Naive thymus-derived CD4-positive, alpha-beta T cell (primary cell): ENCODE data around the gene REC8. TPM values are rescaled to one million over a fixed set of nuclear protein-coding genes. Genes with fewer than 3 reads are reported as not detected.

Experiments
- ATAC-seq: fragments of 150-1000 bp; cut with Tn5 transposase; 2 replicates; pipeline ENCODE4 v1.10.0; 2021; ENCODE audit warnings: mild to moderate bottlenecking, moderate library complexity
- CTCF ChIA-PET: fragments of 350-600 bp; sonication (Branson Sonifier 250); formaldehyde crosslinking; loops from one replicate; lab custom pipeline; 2021; ENCODE audit warnings: antibody characterized with exemption; lab: Charles Lee
- POLR2A ChIA-PET: fragments of 350-600 bp; sonication (Branson Sonifier 250); formaldehyde crosslinking; loops from one replicate; lab custom pipeline; 2021; ENCODE audit warnings: antibody characterized with exemption, inconsistent platforms; lab: Charles Lee
- DNase-seq, 9 donors: peaks; one replicate each; pipeline versions ENCODE4 v3.0.0 to v3.0.0-alpha.2; 2020 to 2022; ENCODE audit warnings: mixed read lengths in 1 of 9
- H3K27ac ChIP-seq: one replicate; pipeline ENCODE4 v1.7.0; 2013; ENCODE audit warnings: mild to moderate bottlenecking, low read depth, low read length, moderate library complexity
- H3K27me3 ChIP-seq, 2 donors: one replicate each; pipeline ENCODE4 v1.7.0; 2013; ENCODE audit warnings: low read length in 2 of 2, mild to moderate bottlenecking in 2 of 2, moderate library complexity in 2 of 2; ENCODE audit not compliant: control insufficient read depth in 2 of 2, insufficient read depth in 2 of 2
- H3K36me3 ChIP-seq, 3 experiments: 1 replicate in 2 of 3; 2 replicates in 1 of 3; pipeline ENCODE4 v1.7.0; 2013; ENCODE audit warnings: low read length in 3 of 3, mild to moderate bottlenecking in 3 of 3, moderate library complexity in 1 of 3; ENCODE audit not compliant: insufficient read depth in 3 of 3, control insufficient read depth in 2 of 3
- H3K4me1 ChIP-seq, 2 donors: one replicate each; pipeline ENCODE4 v1.7.0; 2013; ENCODE audit warnings: low read length in 2 of 2, mild to moderate bottlenecking in 2 of 2, moderate library complexity in 1 of 2; ENCODE audit not compliant: control insufficient read depth in 2 of 2, insufficient read depth in 2 of 2
- H3K4me3 ChIP-seq: 2 replicates; pipeline ENCODE4 v1.7.0; 2013; ENCODE audit warnings: mild to moderate bottlenecking, low read length
- H3K9me3 ChIP-seq, 3 experiments: 1 replicate in 2 of 3; 2 replicates in 1 of 3; pipeline ENCODE4 v1.7.0; 2013; ENCODE audit warnings: low read length in 3 of 3; ENCODE audit not compliant: control insufficient read depth in 2 of 3
- H3K27ac Mint-ChIP-seq, 9 donors: one replicate each; pipeline ENCODE4 v1.8.0; 2020 to 2022; ENCODE audit warnings: mixed read lengths in 9 of 9, mild to moderate bottlenecking in 8 of 9, moderate library complexity in 5 of 9, inconsistent platforms in 2 of 9
- H3K27me3 Mint-ChIP-seq, 5 donors: one replicate each; pipeline ENCODE4 v1.8.0; 2021 to 2022; ENCODE audit warnings: mixed read lengths in 5 of 5, mild to moderate bottlenecking in 1 of 5
- H3K36me3 Mint-ChIP-seq, 5 donors: one replicate each; pipeline ENCODE4 v1.8.0; 2020 to 2022; ENCODE audit warnings: mixed read lengths in 5 of 5, mild to moderate bottlenecking in 3 of 5, inconsistent platforms in 1 of 5
- H3K4me1 Mint-ChIP-seq, 7 donors: one replicate each; pipeline ENCODE4 v1.8.0; 2020 to 2022; ENCODE audit warnings: mixed read lengths in 7 of 7, mild to moderate bottlenecking in 3 of 7, inconsistent platforms in 1 of 7
- H3K4me3 Mint-ChIP-seq, 10 donors: one replicate each; pipeline ENCODE4 v1.8.0; 2020 to 2022; ENCODE audit warnings: mild to moderate bottlenecking in 10 of 10, mixed read lengths in 10 of 10, moderate library complexity in 6 of 10, inconsistent platforms in 2 of 10
- H3K9me3 Mint-ChIP-seq, 11 donors: one replicate each; pipeline ENCODE4 v1.8.0; 2020 to 2022; ENCODE audit warnings: mixed read lengths in 11 of 11, mild to moderate bottlenecking in 4 of 11, inconsistent platforms in 1 of 11, moderate library complexity in 1 of 11
- intact Hi-C, 2 donors: fragments of 100-400 bp; cut with micrococcal nuclease; formaldehyde crosslinking; loops; one replicate each; pipeline ENCODE4 v1.15.1; 2023
- polyA plus RNA-seq, 2 donors: library from polyadenylated mRNA; unstranded; fragments of 300-500 nt; fragmentation: Illumina TruSeq; gene quantifications; one replicate each; pipeline ENCODE4 v1.2.3, GENCODE V29; 2021
- total RNA-seq, 6 experiments: library from RNA in 5 of 6; stranded (reverse) in 5 of 6; gene quantifications; 1 replicate in 5 of 6; 2 replicates in 1 of 6; pipeline ENCODE4 v1.2.3 and lab custom pipeline; 2021 to 2026

The REC8 gene
- total and polyA plus RNA-seq, 7 experiments from 2014 or later, result 4.4 to 80.5 (median 23.3) TPM

GRCh38 chr14:24181371-24182077 is 9.6 kb downstream of the REC8 start:
- ATAC-seq (no peak), DNase-seq (no peak)
- Mint-ChIP-seq H3K4me3 (no peak overlapping the region), H3K4me1 (peaks cover 0 to 11% (median 0%) of the 10 kb centered on the region in 7 donors), H3K9me3 (peaks cover 0 to 4% (median 0%) of the 10 kb centered on the region in 11 donors), H3K36me3 (peaks cover 0 to 32% (median 4%) of the 10 kb centered on the region in 5 donors), H3K27ac (peak overlapping the region in 4 of 9 donors; percentile 5 to 65 (median 8)), H3K27me3 (no peaks in the 10 kb centered on the region)
- ChIA-PET POLR2A (interaction anchor here (0.9 to 1.4 kb wide), 2 partner anchors 14 to 21 kb away, joined by 3 to 5 read pairs; partner anchors contain the start of genes IRF9 and TM9SF1), CTCF (no interaction called here)
- Histone ChIP-seq H3K9me3 (no peaks in the 10 kb centered on the region), H3K36me3 (peaks cover 0 to 99% (median 23%) of the 10 kb centered on the region in 3 experiments), H3K4me3 (no peak overlapping the region), H3K27ac (no peak overlapping the region), H3K27me3 (no peaks in the 10 kb centered on the region), H3K4me1 (no peaks in the 10 kb centered on the region)
- intact Hi-C loops, result no loop called here

DNA sequence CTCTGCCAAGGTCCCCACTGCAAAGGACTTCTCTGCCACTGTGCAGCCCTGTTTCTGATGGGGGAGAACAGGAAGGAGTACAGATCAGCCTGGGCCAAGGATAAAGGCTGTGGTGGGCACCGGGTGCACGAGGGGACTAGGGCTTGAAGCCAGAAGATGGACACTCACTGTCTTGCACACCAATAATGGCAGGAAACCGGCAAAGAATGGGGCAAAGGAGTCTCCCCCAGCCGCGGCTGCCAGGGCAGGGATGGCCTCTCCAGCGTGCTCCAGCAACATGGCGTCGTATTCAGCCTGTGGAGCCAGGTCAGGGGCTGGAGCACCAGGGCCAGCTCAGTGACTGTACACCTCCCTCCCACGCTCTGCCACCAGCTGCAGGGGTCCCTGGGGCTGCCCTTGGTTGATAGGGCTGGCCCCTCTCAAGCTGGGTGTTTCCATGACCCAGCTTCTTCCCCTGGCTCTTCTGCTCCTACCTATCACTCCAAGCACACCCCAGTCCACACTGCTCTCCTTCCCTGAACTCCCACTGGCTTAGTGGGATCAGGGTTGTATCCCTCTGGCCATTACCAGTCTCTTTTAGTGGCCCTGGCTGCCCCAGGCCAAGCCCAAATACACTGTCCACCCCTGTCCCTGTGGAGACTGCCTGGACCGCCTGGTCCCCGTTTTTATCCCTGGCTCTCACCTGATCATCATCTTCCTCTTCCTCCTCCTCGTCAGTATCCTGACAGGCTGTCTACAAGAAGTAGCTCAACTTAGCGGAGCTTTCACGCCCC is 10.4 kb downstream of the REC8 start:
- Mint-ChIP-seq H3K27me3 (no peaks in the 10 kb centered on the region), H3K27ac (peak overlapping the region in 6 of 9 donors; percentile 5 to 82 (median 26)), H3K9me3 (peaks cover 0 to 4% (median 0%) of the 10 kb centered on the region in 11 donors), H3K36me3 (peaks cover 0 to 28% (median 4%) of the 10 kb centered on the region in 5 donors), H3K4me1 (peaks cover 4 to 15% (median 5%) of the 10 kb centered on the region in 7 donors), H3K4me3 (no peak overlapping the region)
- Histone ChIP-seq H3K4me1 (peaks cover 1 to 6% of the 10 kb centered on the region in 2 donors), H3K4me3 (no peak overlapping the region), H3K9me3 (no peaks in the 10 kb centered on the region), H3K27me3 (no peaks in the 10 kb centered on the region), H3K36me3 (peaks cover 0 to 94% (median 18%) of the 10 kb centered on the region in 3 experiments), H3K27ac (no peak overlapping the region)
- CTCF ChIA-PET, result no interaction called here
- POLR2A ChIA-PET, result interaction anchor here (0.9 to 1.4 kb wide), 3 partner anchors 9 to 22 kb away, joined by 3 to 5 read pairs (median 3); partner anchors contain the start of genes IRF9 and TM9SF1
- DNase-seq (no peak), ATAC-seq (peak; percentile 6)
- intact Hi-C loops, result no loop called here

- ATAC-seq (no peak), DNase-seq (no peak)
- H3K36me3 ChIP-seq, result peaks cover 0 to 86% (median 16%) of the 10 kb centered on the region in 3 experiments
- no peaks in the 10 kb centered on the region for H3K27me3 ChIP-seq
- intact Hi-C loops, result no loop called here
- ChIA-PET POLR2A (interaction anchor here (1.0 kb wide), 1 partner anchor 10 kb away, joined by 3 read pairs; no protein-coding TSS in a partner anchor), CTCF (interaction anchor here (0.6 kb wide), 1 partner anchor 43 kb away, joined by 3 read pairs; no protein-coding TSS in a partner anchor)
- H3K27ac ChIP-seq, result no peak overlapping the region
- no peak overlapping the region for H3K4me3 ChIP-seq
- no peaks in the 10 kb centered on the region for H3K9me3 ChIP-seq
- Mint-ChIP-seq H3K27ac (peak overlapping the region in 3 of 9 donors; percentile 67 to 82 (median 69)), H3K27me3 (no peaks in the 10 kb centered on the region), H3K4me3 (no peak overlapping the region), H3K36me3 (peaks cover 0 to 23% (median 4%) of the 10 kb centered on the region in 5 donors), H3K9me3 (peaks cover 0 to 4% (median 0%) of the 10 kb centered on the region in 11 donors), H3K4me1 (peaks cover 5 to 21% (median 13%) of the 10 kb centered on the region in 7 donors)
- peaks cover 9 to 13% of the 10 kb centered on the region in 2 donors for H3K4me1 ChIP-seq
Observed at GRCh38 chr14:24183014-24183481, 11.2 kb downstream of the REC8 start.

GRCh38 chr14:24184104-24184970 is 12.5 kb downstream of the REC8 start:
- peaks cover 0 to 73% (median 10%) of the 10 kb centered on the region in 3 experiments for H3K36me3 ChIP-seq
- CTCF ChIA-PET, result interaction anchor here (1.3 to 1.4 kb wide), 2 partner anchors 19 to 75 kb away, joined by 3 to 4 read pairs; no protein-coding TSS in a partner anchor
- peaks cover 0 to 18% (median 4%) of the 10 kb centered on the region in 5 donors for H3K36me3 Mint-ChIP-seq

DNA sequence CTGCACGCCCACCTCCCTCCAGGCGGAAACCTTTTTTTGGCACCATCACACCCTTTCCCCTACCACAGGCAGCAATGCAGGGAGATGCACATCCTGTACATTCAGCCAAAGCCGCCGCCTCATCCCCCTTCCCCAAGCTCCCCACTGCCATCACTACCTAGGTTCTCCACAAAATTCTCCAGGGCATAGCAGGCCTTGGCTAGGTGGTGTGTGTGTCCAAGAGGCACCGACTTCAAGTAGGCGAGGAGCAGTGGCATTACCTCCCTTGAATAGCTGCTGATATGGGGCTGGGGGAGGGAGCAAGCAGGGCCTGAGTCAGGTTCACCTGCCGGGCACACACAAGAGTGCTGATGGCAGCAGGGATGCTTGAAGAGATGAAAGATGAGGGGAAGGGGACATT is 13.1 kb downstream of the REC8 start:
- Mint-ChIP-seq H3K27ac (peak overlapping the region in 1 of 9 donors; percentile 65), H3K4me3 (peak overlapping the region in 1 of 10 donors; percentile 38), H3K27me3 (no peaks in the 10 kb centered on the region), H3K36me3 (peaks cover 0 to 17% (median 4%) of the 10 kb centered on the region in 5 donors), H3K4me1 (peaks cover 12 to 33% (median 27%) of the 10 kb centered on the region in 7 donors), H3K9me3 (peaks cover 0 to 4% (median 0%) of the 10 kb centered on the region in 11 donors)
- H3K4me3 ChIP-seq, result no peak overlapping the region
- ATAC-seq, result no peak
- no peak for DNase-seq
- CTCF ChIA-PET, result interaction anchor here (1.3 to 1.4 kb wide), 2 partner anchors 20 to 76 kb away, joined by 3 to 4 read pairs; no protein-coding TSS in a partner anchor
- H3K27ac ChIP-seq, result no peak overlapping the region
- H3K27me3 ChIP-seq, result no peaks in the 10 kb centered on the region
- POLR2A ChIA-PET, result interaction anchor here (0.7 to 2.2 kb wide), 8 partner anchors 9 to 58 kb away, joined by 3 to 9 read pairs (median 3); partner anchors contain the start of genes CHMP4A, IRF9 and TINF2
- peaks cover 15 to 16% of the 10 kb centered on the region in 2 donors for H3K4me1 ChIP-seq
- intact Hi-C loops, result no loop called here
- peaks cover 0 to 66% (median 10%) of the 10 kb centered on the region in 3 experiments for H3K36me3 ChIP-seq
- H3K9me3 ChIP-seq, result no peaks in the 10 kb centered on the region

More at GRCh38 chr14:24184104-24184970, 12.5 kb downstream of the REC8 start:
- Mint-ChIP-seq H3K27ac (peak overlapping the region in 2 of 9 donors; percentile 32 to 69), H3K4me3 (no peak overlapping the region), H3K9me3 (peaks cover 0 to 4% (median 0%) of the 10 kb centered on the region in 11 donors), H3K27me3 (no peaks in the 10 kb centered on the region), H3K4me1 (peaks cover 10 to 29% (median 22%) of the 10 kb centered on the region in 7 donors)
- H3K27me3 ChIP-seq, result no peaks in the 10 kb centered on the region
- H3K4me3 ChIP-seq, result no peak overlapping the region
- POLR2A ChIA-PET, result interaction anchor here (0.7 to 2.2 kb wide), 8 partner anchors 9 to 70 kb away, joined by 3 to 9 read pairs (median 3); partner anchors contain the start of genes DCAF11, IRF9 and TINF2
- intact Hi-C loops, result no loop called here
- H3K4me1 ChIP-seq, result peaks cover 15% of the 10 kb centered on the region in 2 donors
- ATAC-seq (no peak), DNase-seq (peak in 1 of 9 donors; percentile 26)
- no peak overlapping the region for H3K27ac ChIP-seq
- no peaks in the 10 kb centered on the region for H3K9me3 ChIP-seq
